ENCODE results near the gene SPG21. TPM values are rescaled to one million over a fixed set of nuclear protein-coding genes. Genes with fewer than 3 reads are reported as not detected.

The SPG21 gene
- total RNA-seq, 2 donors from 2014 or later: 64.7 to 93.1 TPM

- H3K27me3 ChIP-seq (replicated peaks; ENCODE audit: insufficient read depth): no peaks in the 10 kb centered on the region
- no peak overlapping the region for H3K27ac ChIP-seq
- no peak overlapping the region for H3K4me3 ChIP-seq
- DNase-seq (ENCODE audit: low spot score) (no peak), ATAC-seq (ENCODE audit: insufficient number of reproducible peaks, low FRiP score, low read depth) (no peak)
- TF ChIP-seq, protein P1, sequence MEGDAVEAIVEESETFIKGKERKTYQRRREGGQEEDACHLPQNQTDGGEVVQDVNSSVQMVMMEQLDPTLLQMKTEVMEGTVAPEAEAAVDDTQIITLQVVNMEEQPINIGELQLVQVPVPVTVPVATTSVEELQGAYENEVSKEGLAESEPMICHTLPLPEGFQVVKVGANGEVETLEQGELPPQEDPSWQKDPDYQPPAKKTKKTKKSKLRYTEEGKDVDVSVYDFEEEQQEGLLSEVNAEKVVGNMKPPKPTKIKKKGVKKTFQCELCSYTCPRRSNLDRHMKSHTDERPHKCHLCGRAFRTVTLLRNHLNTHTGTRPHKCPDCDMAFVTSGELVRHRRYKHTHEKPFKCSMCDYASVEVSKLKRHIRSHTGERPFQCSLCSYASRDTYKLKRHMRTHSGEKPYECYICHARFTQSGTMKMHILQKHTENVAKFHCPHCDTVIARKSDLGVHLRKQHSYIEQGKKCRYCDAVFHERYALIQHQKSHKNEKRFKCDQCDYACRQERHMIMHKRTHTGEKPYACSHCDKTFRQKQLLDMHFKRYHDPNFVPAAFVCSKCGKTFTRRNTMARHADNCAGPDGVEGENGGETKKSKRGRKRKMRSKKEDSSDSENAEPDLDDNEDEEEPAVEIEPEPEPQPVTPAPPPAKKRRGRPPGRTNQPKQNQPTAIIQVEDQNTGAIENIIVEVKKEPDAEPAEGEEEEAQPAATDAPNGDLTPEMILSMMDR (IDR thresholded peaks at IDR 0.05): no peak
- no peaks in the 10 kb centered on the region for H3K9me3 ChIP-seq
- peaks cover 3 to 17% of the 10 kb centered on the region in 2 donors for H3K4me1 ChIP-seq (ENCODE audit: control insufficient read depth in 1 of 2, low read depth in 2 of 2)
- no peaks in the 10 kb centered on the region for H3K36me3 ChIP-seq
Observed at GRCh38 chr15:64916365-64916764, 73.3 kb downstream of the SPG21 start.

DNA sequence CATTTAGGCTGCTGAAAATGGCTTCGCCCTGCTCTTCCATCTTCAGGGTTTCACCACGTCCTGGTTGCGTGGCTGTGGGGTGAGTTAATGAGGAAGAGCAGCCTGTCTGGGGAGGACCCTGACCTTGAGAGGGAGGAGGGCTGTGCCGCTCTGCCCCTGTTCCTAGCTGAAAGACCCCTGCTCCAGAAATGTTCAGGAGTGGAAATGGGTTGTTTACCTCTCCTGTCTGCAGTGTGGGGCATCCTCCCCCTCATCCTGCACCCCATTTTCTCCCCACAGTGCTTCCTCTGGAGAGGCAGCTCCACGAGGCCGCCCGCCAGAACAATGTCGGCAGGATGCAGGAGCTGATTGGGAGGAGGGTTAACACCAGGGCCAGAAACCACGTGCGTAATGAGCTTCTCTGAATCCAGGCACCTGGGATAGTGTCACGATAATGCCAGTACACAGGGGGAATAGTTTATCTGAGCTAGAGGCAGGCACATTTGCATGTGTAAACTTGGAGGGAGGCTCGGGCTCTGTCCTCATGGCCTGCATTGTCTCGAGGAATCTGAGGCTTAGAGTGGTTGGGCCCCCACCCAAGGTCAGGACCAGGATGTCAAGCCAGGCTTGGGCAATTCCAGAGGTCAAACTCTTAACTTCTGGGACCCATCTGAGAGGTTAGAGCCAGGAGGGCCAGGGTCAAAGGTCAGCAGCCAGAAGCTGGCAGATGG is 74.0 kb downstream of the SPG21 start:
- ATAC-seq (ENCODE audit: insufficient number of reproducible peaks, low FRiP score, low read depth) (no peak), DNase-seq (ENCODE audit: low spot score) (no peak)
- no peak overlapping the region for H3K4me3 ChIP-seq
- peaks cover 3 to 22% of the 10 kb centered on the region in 2 donors for H3K4me1 ChIP-seq (ENCODE audit: control insufficient read depth in 1 of 2, low read depth in 2 of 2)
- TF ChIP-seq, protein P1 (IDR thresholded peaks at IDR 0.05): no peak
- H3K36me3 ChIP-seq: no peaks in the 10 kb centered on the region
- H3K27me3 ChIP-seq (replicated peaks; ENCODE audit: insufficient read depth): no peaks in the 10 kb centered on the region
- no peak overlapping the region for H3K27ac ChIP-seq
- no peaks in the 10 kb centered on the region for H3K9me3 ChIP-seq

Other genes starting within 250 kb of the SPG21 start
- gene RBPMS2, start 214.3 kb downstream of the SPG21 start, total RNA-seq: 1 to 10 TPM in 1 of 2 donors, not detected in 1; 4.4 TPM
- gene PIF1, start 164.3 kb downstream of the SPG21 start, total RNA-seq: 1 to 10 TPM; 1.1 to 9.0 TPM
- 10 to 100 TPM; 50.0 to 53.8 TPM for gene PLEKHO2, start 148.0 kb downstream of the SPG21 start, total RNA-seq
- gene ANKDD1A, start 78.0 kb downstream of the SPG21 start, total RNA-seq: 10 to 100 TPM; 27.5 to 58.1 TPM
- gene MTFMT, start 39.7 kb upstream of the SPG21 start, total RNA-seq: 10 to 100 TPM; 25.9 to 42.4 TPM
- not detected for gene SLC51B, start 55.5 kb upstream of the SPG21 start, total RNA-seq
- 100 to 1,000 TPM; 211 to 324 TPM for gene RASL12, start 78.1 kb upstream of the SPG21 start, total RNA-seq
- gene KBTBD13, start 86.8 kb upstream of the SPG21 start, total RNA-seq: 1 to 10 TPM in 1 of 2 donors, under 1 TPM in 1; 0.63 to 3.1 TPM
- gene UBAP1L, start 125.3 kb upstream of the SPG21 start, total RNA-seq: 10 to 100 TPM in 1 of 2 donors, 1 to 10 TPM in 1; 3.7 to 11.0 TPM
- 10 to 100 TPM; 18.5 to 26.7 TPM for gene PDCD7, start 143.9 kb upstream of the SPG21 start, total RNA-seq
- gene CLPX, start 195.4 kb upstream of the SPG21 start, total RNA-seq: 10 to 100 TPM; 19.8 to 50.5 TPM
- 10 to 100 TPM in 1 of 2 donors, 1 to 10 TPM in 1; 8.5 to 15.8 TPM for gene CILP, start 221.6 kb upstream of the SPG21 start, total RNA-seq

Measured in thoracic aorta (tissue), 2 donors.